Vagina (tissue), 2 donors: ENCODE data around the gene RNH1. TPM values are rescaled to one million over a fixed set of nuclear protein-coding genes. Genes with fewer than 3 reads are reported as not detected.
"Not testable (repeated sequence)": the region's sequence is repeated elsewhere in the genome, so short reads cannot be mapped to it uniquely, and the experiment has no call there.

ENCODE experiments used
- DNase-seq, 2 donors: peaks; one replicate each; pipeline ENCODE4 v3.0.0-alpha.2; 2017; ENCODE audit errors: extremely low spot score in 2 of 2
- H3K27ac ChIP-seq: fragments of 200-600 bp; sonication (generic); one replicate; pipeline ENCODE4 v1.5.1; 2019
- H3K27me3 ChIP-seq: fragments of 200-600 bp; sonication (generic); one replicate; pipeline ENCODE4 v1.5.1; 2019
- H3K36me3 ChIP-seq, 2 donors: fragments of 200-600 bp; sonication (generic); one replicate each; pipeline ENCODE4 v1.5.1; 2017 to 2019
- H3K4me1 ChIP-seq: fragments of 200-600 bp; sonication (generic); one replicate; pipeline ENCODE4 v1.5.1; 2019
- H3K4me3 ChIP-seq, 2 donors: fragments of 200-600 bp; sonication (generic); 1 replicate in 1 of 2; 2 replicates in 1 of 2; pipeline ENCODE4 v1.5.1; 2016 to 2019
- H3K9me3 ChIP-seq: fragments of 200-600 bp; sonication (generic); one replicate; pipeline ENCODE4 v1.5.1; 2019
- CTCF ChIP-seq, 3 experiments: fragments of 450-650 bp in 2 of 3; fragments of 200-600 bp in 1 of 3; sonication (generic) in 1 of 3; IDR thresholded peaks; one replicate each; pipeline ENCODE4 v1.5.1; 2017 to 2019; ENCODE audit warnings: antibody characterized with exemption in 3 of 3, mild to moderate bottlenecking in 2 of 3, moderate library complexity in 2 of 3
- POLR2A ChIP-seq, 2 donors: fragments of 450-650 bp; IDR thresholded peaks; one replicate each; pipeline ENCODE4 v1.6.1; 2017; ENCODE audit warnings: antibody characterized with exemption in 2 of 2, mild to moderate bottlenecking in 2 of 2, moderate library complexity in 2 of 2
- POLR2AphosphoS5 ChIP-seq, 2 donors: sonication (generic); formaldehyde crosslinking; IDR thresholded peaks; one replicate each; pipeline ENCODE4 v1.9.0; 2017; ENCODE audit warnings: antibody characterized with exemption in 2 of 2, mild to moderate bottlenecking in 2 of 2, low read depth in 1 of 2; ENCODE audit not compliant: insufficient read depth in 1 of 2
- intact Hi-C: fragments of 100-400 bp; cut with DNase I; formaldehyde crosslinking; loops from one replicate; pipeline ENCODE4 v1.15.1; 2023
- total RNA-seq: library from RNA; depleted of rRNA; stranded (reverse); fragments of >200 nt; gene quantifications from one replicate; pipeline ENCODE4 v1.2.3, GENCODE V29; 2016

RNH1 gene
- total RNA-seq, 1 donor from 2014 or later = 252 TPM

GRCh38 chr11:472272-472671, 34.8 kb downstream of the RNH1 start:
- no peak for TF ChIP-seq POLR2AphosphoS5 (IDR thresholded peaks at IDR 0.05; ENCODE audit: insufficient read depth in 1 of 2, low read depth in 1 of 2)
- no peak for TF ChIP-seq CTCF (IDR thresholded peaks at IDR 0.05)
- TF ChIP-seq POLR2A (IDR thresholded peaks at IDR 0.05) = no peak
- peaks cover 11% of the 10 kb centered on the region for H3K4me1 ChIP-seq
- H3K4me3 ChIP-seq = no peak overlapping the region

GRCh38 chr11:471468-472145, 35.4 kb downstream of the RNH1 start:
- Histone ChIP-seq H3K36me3 (no peaks in the 10 kb centered on the region), H3K4me3 (no peak overlapping the region), H3K4me1 (peaks cover 11% of the 10 kb centered on the region), H3K27me3 (no peaks in the 10 kb centered on the region), H3K27ac (peak overlapping the region; percentile 93), H3K9me3 (no peaks in the 10 kb centered on the region)
- DNase-seq = no peak
- no peak for TF ChIP-seq POLR2AphosphoS5 (IDR thresholded peaks at IDR 0.05; ENCODE audit: insufficient read depth in 1 of 2, low read depth in 1 of 2)
- TF ChIP-seq CTCF (IDR thresholded peaks at IDR 0.05) = no peak
- intact Hi-C loops = no loop called here

More at GRCh38 chr11:472272-472671, 34.8 kb downstream of the RNH1 start:
- DNase-seq = no peak
- Histone ChIP-seq H3K36me3 (no peaks in the 10 kb centered on the region), H3K27ac (no peak overlapping the region), H3K27me3 (no peaks in the 10 kb centered on the region), H3K9me3 (no peaks in the 10 kb centered on the region)
- intact Hi-C loops = no loop called here

- TF ChIP-seq POLR2AphosphoS5 (IDR thresholded peaks at IDR 0.05; ENCODE audit: insufficient read depth in 1 of 2, low read depth in 1 of 2) = peak; percentile 65 to 92
- TF ChIP-seq CTCF (IDR thresholded peaks at IDR 0.05) = peak in 1 of 3 experiments; percentile 36
- TF ChIP-seq POLR2A (IDR thresholded peaks at IDR 0.05) = no peak
- no peaks in the 10 kb centered on the region for H3K36me3 ChIP-seq
- H3K27me3 ChIP-seq = no peaks in the 10 kb centered on the region
- intact Hi-C loops = no loop called here
- H3K27ac ChIP-seq = peak overlapping the region; percentile 93
- H3K4me3 ChIP-seq = peak overlapping the region; percentile 26 to 36
- H3K9me3 ChIP-seq = no peaks in the 10 kb centered on the region
- H3K4me1 ChIP-seq = peaks cover 11% of the 10 kb centered on the region
- DNase-seq = no peak
Observed at GRCh38 chr11:469684-470560, 37.1 kb downstream of the RNH1 start.

GRCh38 chr11:469026-469683, 37.9 kb downstream of the RNH1 start:
- intact Hi-C loops, H3K36me3 ChIP-seq, H3K9me3 ChIP-seq, DNase-seq, H3K27me3 ChIP-seq: not testable (repeated sequence)
- peak overlapping the region; percentile 26 to 36 for H3K4me3 ChIP-seq
- H3K27ac ChIP-seq = peak overlapping the region; percentile 93
- peaks cover 11% of the 10 kb centered on the region for H3K4me1 ChIP-seq

- Histone ChIP-seq H3K36me3 (no peaks in the 10 kb centered on the region), H3K9me3 (no peaks in the 10 kb centered on the region), H3K4me3 (no peak overlapping the region), H3K27me3 (no peaks in the 10 kb centered on the region), H3K4me1 (peaks cover 11% of the 10 kb centered on the region), H3K27ac (peak overlapping the region; percentile 93)
- intact Hi-C loops = no loop called here
- TF ChIP-seq POLR2AphosphoS5 (IDR thresholded peaks at IDR 0.05; ENCODE audit: insufficient read depth in 1 of 2, low read depth in 1 of 2) = no peak
- TF ChIP-seq CTCF (IDR thresholded peaks at IDR 0.05) = no peak
- no peak for TF ChIP-seq POLR2A (IDR thresholded peaks at IDR 0.05)
- DNase-seq = no peak
Observed at GRCh38 chr11:468493-468892, 38.5 kb downstream of the RNH1 start.
